Muscle of leg (tissue), 16 donors: ENCODE results near the gene ASPM. TPM values are rescaled to one million over a fixed set of nuclear protein-coding genes. Genes with fewer than 3 reads are reported as not detected.
A peak's percentile ranks its signal among the peaks of the same experiment; 100 is the strongest.

ENCODE experiments used
- DNase-seq: peaks from one replicate; pipeline ENCODE4 v3.0.0; 2013
- H3K27ac ChIP-seq: one replicate; pipeline ENCODE4 v1.5.1; 2013; ENCODE audit warnings: mild to moderate bottlenecking, low read length, control low read depth
- H3K27me3 ChIP-seq: one replicate; pipeline ENCODE4 v1.6.1; 2013; ENCODE audit warnings: low read length; ENCODE audit not compliant: control insufficient read depth, insufficient read depth
- H3K36me3 ChIP-seq: one replicate; pipeline ENCODE4 v1.6.1; 2013; ENCODE audit warnings: low read length; ENCODE audit not compliant: control insufficient read depth, insufficient read depth
- H3K4me1 ChIP-seq: one replicate; pipeline ENCODE4 v1.6.1; 2013; ENCODE audit warnings: low read length; ENCODE audit not compliant: control insufficient read depth, insufficient read depth
- H3K4me3 ChIP-seq: one replicate; pipeline ENCODE4 v1.5.1; 2013; ENCODE audit warnings: low read length, control low read depth
- H3K9me3 ChIP-seq: replicated peaks from 2 replicates; pipeline ENCODE4 v1.6.1; 2013; ENCODE audit warnings: low read depth, low read length; ENCODE audit not compliant: control insufficient read depth
- WGBS: methylation state at CpG from one replicate; pipeline ENCODE4 v1.1.5; 2013; ENCODE audit warnings: missing lambda C conversion rate; ENCODE audit not compliant: insufficient coverage; 5-methylcytosine and 5-hydroxymethylcytosine counted together
- long read RNA-seq, 11 donors: transcript quantifications; one replicate each; lab custom pipeline, GENCODE V29; 2026
- polyA plus RNA-seq, 8 donors: library from polyadenylated mRNA; unstranded; fragments of 120-200 nt; gene quantifications; one replicate each; pipeline versions ENCODE4 v1.2.1 to v1.2.3, GENCODE V29; 2013; ENCODE audit warnings: inconsistent platforms in 1 of 8, low replicate concordance in 1 of 8; ENCODE audit not compliant: insufficient read length in 8 of 8, insufficient read depth in 1 of 8
- total RNA-seq: library from RNA; stranded (reverse); fragments of 120-200 nt; gene quantifications from one replicate; pipeline ENCODE4 v1.2.4, GENCODE V29; 2013

ASPM gene, protein sequence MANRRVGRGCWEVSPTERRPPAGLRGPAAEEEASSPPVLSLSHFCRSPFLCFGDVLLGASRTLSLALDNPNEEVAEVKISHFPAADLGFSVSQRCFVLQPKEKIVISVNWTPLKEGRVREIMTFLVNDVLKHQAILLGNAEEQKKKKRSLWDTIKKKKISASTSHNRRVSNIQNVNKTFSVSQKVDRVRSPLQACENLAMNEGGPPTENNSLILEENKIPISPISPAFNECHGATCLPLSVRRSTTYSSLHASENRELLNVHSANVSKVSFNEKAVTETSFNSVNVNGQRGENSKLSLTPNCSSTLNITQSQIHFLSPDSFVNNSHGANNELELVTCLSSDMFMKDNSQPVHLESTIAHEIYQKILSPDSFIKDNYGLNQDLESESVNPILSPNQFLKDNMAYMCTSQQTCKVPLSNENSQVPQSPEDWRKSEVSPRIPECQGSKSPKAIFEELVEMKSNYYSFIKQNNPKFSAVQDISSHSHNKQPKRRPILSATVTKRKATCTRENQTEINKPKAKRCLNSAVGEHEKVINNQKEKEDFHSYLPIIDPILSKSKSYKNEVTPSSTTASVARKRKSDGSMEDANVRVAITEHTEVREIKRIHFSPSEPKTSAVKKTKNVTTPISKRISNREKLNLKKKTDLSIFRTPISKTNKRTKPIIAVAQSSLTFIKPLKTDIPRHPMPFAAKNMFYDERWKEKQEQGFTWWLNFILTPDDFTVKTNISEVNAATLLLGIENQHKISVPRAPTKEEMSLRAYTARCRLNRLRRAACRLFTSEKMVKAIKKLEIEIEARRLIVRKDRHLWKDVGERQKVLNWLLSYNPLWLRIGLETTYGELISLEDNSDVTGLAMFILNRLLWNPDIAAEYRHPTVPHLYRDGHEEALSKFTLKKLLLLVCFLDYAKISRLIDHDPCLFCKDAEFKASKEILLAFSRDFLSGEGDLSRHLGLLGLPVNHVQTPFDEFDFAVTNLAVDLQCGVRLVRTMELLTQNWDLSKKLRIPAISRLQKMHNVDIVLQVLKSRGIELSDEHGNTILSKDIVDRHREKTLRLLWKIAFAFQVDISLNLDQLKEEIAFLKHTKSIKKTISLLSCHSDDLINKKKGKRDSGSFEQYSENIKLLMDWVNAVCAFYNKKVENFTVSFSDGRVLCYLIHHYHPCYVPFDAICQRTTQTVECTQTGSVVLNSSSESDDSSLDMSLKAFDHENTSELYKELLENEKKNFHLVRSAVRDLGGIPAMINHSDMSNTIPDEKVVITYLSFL (N-terminal part only)
- 14.2 TPM for total RNA-seq
- 10 to 100 TPM in 7 of 8 donors, 1 to 10 TPM in 1; 8.5 to 18.3 (median 13.2) TPM for polyA plus RNA-seq
- long read RNA-seq, donor 1: 0 reads
- long read RNA-seq, donor 2: 0 reads
- long read RNA-seq, donor 3: 0 reads
- long read RNA-seq, donor 4: 0 reads
- long read RNA-seq, donor 5: 0 reads
- long read RNA-seq, donor 6: 0 reads
- long read RNA-seq, donor 7: 0 reads
- long read RNA-seq, donor 8: 0 reads
- long read RNA-seq, donor 9: 0 reads
- long read RNA-seq, donor 10: 0 reads
- long read RNA-seq, donor 11: 0 reads

DNA sequence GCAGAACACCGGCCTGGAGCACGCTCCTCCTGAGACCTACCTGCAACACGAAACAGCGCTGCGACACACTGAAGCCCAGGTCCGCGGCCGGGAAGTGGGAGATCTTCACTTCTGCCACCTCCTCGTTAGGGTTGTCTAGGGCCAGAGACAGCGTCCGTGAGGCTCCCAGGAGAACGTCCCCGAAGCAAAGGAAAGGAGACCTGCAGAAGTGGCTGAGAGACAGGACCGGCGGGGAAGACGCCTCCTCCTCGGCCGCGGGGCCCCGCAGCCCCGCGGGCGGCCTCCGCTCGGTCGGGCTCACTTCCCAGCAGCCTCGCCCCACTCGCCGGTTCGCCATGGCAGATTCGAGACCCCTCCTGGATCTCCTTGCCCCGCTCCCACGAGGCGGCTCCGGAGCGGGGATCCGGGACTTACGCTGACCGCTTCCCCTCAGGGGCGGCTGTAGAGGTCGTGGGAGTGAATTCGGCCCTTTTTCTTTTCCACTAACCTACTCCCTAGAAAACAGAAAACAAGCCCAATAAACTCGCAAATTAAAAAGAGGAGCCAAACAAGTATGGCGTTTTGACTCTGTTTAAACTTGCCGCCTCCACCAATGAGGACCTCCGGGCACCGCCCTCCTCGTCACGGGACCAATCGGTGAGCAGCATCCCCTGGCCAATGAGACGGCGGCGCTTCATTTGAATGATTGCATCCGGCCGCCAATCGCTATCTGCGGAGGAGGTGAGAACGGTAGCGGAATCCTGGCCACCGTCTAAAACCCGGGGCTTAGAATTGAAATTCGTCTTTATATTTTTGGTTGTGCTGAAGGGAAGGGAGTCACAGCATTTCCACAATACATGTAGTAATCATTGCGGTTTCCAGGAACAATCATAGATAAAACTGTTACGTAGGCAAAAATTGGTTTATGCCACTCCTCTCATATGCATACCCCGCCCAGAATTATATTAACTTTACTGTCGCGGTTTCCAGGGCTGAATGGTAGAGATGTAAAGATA is at the start of gene ASPM:
ASPM (minus strand) TSS at position 569 of the 995 bp plus-strand sequence; CDS start at position 337, 232 bp downstream.
- H3K4me3 ChIP-seq: peak within 1 kb of the TSS; percentile 81
- peak; percentile 98 for DNase-seq
- H3K9me3 ChIP-seq: no peaks in the 10 kb centered on the region
- under 1% methylated on average over 48 of the region's 67 CpGs for WGBS
- no peaks in the 10 kb centered on the region for H3K4me1 ChIP-seq
- peak within 1 kb of the TSS; percentile 84 for H3K27ac ChIP-seq
- no peaks in the 10 kb centered on the region for H3K36me3 ChIP-seq
- no peaks in the 10 kb centered on the region for H3K27me3 ChIP-seq

DNA sequence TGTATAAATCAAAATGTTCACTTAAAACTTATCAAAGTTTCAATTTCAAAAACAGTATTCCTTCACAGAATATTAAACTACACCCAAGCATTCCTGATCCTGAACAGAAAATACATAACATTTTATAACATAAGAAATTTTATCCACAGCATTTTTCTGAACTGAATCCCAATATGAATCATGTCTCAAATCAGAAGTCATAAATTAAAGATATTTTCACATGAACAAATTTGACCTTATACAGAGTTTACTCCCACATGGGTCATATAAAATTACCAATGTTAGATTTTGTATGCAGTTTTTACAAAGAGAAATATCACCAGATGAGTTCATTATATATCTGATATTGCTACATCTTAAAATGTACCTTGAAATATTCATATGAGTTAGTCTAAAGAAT is 48.6 kb upstream of the ASPM start:
- Histone ChIP-seq H3K9me3 (no peaks in the 10 kb centered on the region), H3K27ac (no peak overlapping the region), H3K4me3 (no peak overlapping the region), H3K36me3 (peaks cover under 1% of the 10 kb centered on the region), H3K4me1 (no peaks in the 10 kb centered on the region), H3K27me3 (no peaks in the 10 kb centered on the region)
- DNase-seq: no peak

DNA sequence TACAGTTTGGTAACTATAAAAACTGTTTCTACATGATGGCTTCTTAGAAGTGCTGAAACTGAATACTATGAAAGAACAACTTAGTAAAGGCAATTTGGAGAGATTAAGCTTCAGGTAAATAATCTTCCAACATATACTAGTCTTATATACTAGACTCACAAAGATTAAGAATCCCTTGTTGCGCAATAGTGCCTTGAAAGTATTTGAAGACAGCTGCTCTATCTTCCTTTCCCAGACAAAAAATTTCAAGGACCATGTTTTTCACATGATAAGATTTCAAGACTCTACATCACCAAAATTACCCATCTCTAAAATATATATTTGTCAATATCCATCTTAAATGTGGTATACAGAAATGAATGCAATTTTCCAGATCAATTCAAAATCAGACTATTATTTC is 37.7 kb upstream of the ASPM start:
- H3K36me3 ChIP-seq: peaks cover 18% of the 10 kb centered on the region
- no peak overlapping the region for H3K4me3 ChIP-seq
- peaks cover 4% of the 10 kb centered on the region for H3K9me3 ChIP-seq
- H3K27me3 ChIP-seq: no peaks in the 10 kb centered on the region
- no CpG with 5 or more reads among the region's 1 CpG for WGBS
- no peak overlapping the region for H3K27ac ChIP-seq
- H3K4me1 ChIP-seq: no peaks in the 10 kb centered on the region
- DNase-seq: no peak

DNA sequence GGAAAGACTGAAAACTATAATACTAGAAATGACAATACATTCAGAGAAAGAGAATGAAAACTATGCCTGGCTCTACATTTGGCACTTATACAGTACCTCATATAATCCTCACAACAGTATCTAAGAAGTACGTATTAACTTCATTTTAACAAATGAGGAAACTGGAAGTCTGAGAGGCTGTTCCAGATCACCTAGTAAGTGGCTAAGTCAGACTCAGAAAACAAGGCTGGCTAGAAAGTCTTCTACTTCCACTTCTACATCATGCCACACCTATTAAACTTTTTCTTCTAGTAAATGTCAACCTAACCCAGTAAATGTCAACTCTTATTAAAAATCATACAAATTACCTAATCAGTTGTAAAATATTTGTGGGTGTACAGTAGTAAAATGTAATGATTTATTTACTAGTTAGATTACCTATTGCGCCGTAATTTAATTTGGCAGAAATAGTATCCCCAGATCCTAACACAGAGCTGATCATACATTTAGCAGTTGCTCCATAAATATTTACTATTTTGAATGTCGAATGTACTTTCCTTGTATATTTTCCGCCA is 36.8 kb upstream of the ASPM start:
- no peak overlapping the region for H3K27ac ChIP-seq
- peaks cover 4% of the 10 kb centered on the region for H3K9me3 ChIP-seq
- H3K27me3 ChIP-seq: no peaks in the 10 kb centered on the region
- no peaks in the 10 kb centered on the region for H3K4me1 ChIP-seq
- WGBS: no CpG with 5 or more reads among the region's 5 CpGs
- DNase-seq: no peak
- H3K4me3 ChIP-seq: no peak overlapping the region
- H3K36me3 ChIP-seq: peaks cover 18% of the 10 kb centered on the region

DNA sequence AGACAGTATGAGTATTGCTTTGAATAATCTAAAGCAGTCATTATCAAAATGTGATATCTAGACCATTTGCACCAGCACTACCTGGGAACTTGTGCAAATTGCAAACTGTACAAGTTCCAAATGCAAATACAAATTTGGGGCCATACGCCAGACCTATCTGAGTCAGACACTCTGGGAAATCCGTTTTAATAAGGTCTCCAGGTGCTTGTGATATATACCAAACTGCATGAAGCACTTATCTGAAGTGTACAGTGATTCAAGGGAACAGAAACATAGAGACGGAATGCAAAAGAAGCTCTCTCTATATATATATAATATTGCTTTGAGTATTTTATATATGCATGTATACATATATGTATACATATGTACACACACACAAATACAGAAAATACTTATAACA is 36.2 kb upstream of the ASPM start:
- Histone ChIP-seq H3K27me3 (no peaks in the 10 kb centered on the region), H3K9me3 (peaks cover 4% of the 10 kb centered on the region), H3K4me1 (no peaks in the 10 kb centered on the region), H3K27ac (no peak overlapping the region), H3K4me3 (no peak overlapping the region), H3K36me3 (peaks cover 14% of the 10 kb centered on the region)
- DNase-seq: no peak
- WGBS: no CpG with 5 or more reads among the region's 3 CpGs

DNA sequence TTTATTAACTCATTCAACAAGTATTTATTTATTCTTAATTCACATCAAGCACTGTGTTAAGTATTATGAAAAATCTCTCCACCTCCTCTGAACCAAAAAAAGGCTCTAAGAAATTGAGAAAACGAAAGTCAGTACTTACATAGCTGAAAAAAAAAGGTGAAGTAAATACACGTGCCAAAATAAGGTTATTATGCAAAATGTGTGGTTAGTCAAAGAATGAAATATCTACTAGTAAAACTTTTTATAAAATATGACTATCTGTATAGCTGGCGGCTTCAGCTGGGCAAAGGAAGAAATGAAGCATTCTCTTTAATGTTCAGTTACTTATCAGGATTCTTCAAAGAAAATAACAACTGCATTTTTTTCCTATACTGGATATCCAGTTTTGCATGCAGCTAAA is 35.5 kb upstream of the ASPM start:
- H3K36me3 ChIP-seq: peaks cover 8% of the 10 kb centered on the region
- no peak for DNase-seq

DNA sequence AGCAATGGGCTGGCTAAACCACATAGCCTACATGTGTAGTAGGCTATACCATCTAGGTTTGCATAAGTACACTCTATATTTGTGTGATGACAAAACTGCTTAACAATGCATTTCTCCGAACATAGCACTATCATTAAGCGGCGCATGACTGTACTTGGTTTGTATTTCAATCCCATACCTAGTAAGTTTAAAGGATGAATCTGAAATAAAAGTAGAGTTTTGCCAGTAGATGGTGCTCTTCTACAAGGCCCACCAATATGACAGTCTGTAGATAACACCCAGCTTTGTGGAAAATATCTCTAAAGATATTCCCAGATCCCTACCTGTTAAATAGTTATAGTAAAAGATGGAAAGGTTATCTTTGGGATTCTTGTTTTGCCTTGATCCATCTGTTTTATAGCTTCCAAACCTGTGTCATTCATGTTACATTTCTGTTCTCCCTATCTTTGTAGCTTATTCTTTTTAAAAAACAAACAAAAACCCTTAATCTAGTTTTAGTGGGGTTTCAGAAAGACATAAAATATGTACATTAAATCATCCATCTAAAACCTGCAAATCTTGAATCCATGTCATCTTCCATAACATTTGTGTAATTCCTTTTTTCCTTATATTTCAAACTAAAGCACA is 33.9 kb upstream of the ASPM start:
- no peaks in the 10 kb centered on the region for H3K9me3 ChIP-seq
- DNase-seq: peak; percentile 45
- no peaks in the 10 kb centered on the region for H3K27me3 ChIP-seq
- H3K27ac ChIP-seq: no peak overlapping the region
- no peak overlapping the region for H3K4me3 ChIP-seq
- peaks cover 3% of the 10 kb centered on the region for H3K36me3 ChIP-seq
- H3K4me1 ChIP-seq: no peaks in the 10 kb centered on the region
- no CpG with 5 or more reads among the region's 3 CpGs for WGBS

More for the DNA sequence above, 35.5 kb upstream of the ASPM start:
- Histone ChIP-seq H3K27ac (no peak overlapping the region), H3K9me3 (peaks cover 4% of the 10 kb centered on the region), H3K4me1 (no peaks in the 10 kb centered on the region), H3K27me3 (no peaks in the 10 kb centered on the region), H3K4me3 (no peak overlapping the region)
- no CpG with 5 or more reads among the region's 3 CpGs for WGBS

DNA sequence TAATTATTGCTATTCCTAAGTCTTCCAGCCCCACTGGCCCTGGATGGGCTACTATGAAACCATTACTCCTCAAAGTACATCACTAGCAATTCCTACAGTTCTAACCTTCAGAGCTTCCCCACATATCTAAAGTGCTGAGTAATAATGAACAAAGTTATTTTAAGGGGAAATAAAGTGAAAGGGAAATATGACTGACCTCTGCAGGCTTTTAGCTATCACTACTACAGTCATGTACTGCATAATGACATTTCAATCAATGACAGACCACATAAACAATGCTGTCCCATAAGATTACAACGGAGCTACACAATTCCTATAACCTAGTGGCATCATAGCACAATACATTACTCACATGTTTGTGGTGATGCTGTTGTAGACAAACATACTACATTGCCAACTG is 32.5 kb upstream of the ASPM start:
- no CpG with 5 or more reads among the region's 1 CpG for WGBS
- H3K27me3 ChIP-seq: no peaks in the 10 kb centered on the region
- no peak overlapping the region for H3K27ac ChIP-seq
- H3K4me3 ChIP-seq: no peak overlapping the region
- no peak for DNase-seq
- no peaks in the 10 kb centered on the region for H3K4me1 ChIP-seq
- H3K9me3 ChIP-seq: no peaks in the 10 kb centered on the region
- peaks cover 2% of the 10 kb centered on the region for H3K36me3 ChIP-seq
